Measurements from ENCODE around the gene PTRH2.

The PTRH2 gene

GRCh38 chr17:59719526-59719925, 12.3 kb upstream of the PTRH2 start:
- DNase-seq (ENCODE audit: low read depth in 2 of 2), result no peak

GRCh38 chr17:59716427-59716826, 9.2 kb upstream of the PTRH2 start:
- no peak for DNase-seq (ENCODE audit: low read depth in 2 of 2)

GRCh38 chr17:59714255-59714654, 7.0 kb upstream of the PTRH2 start:
- no peak for DNase-seq (ENCODE audit: low read depth in 2 of 2)

- DNase-seq (ENCODE audit: low read depth in 2 of 2), result no peak
These were observed 5.6 kb upstream of the PTRH2 start for GRCh38 chr17:59712862-59713261.

GRCh38 chr17:59711936-59712335, 4.7 kb upstream of the PTRH2 start:
- no peak for DNase-seq (ENCODE audit: low read depth in 2 of 2)

- DNase-seq (ENCODE audit: low read depth in 2 of 2), result no peak
These were observed 771 bp upstream of the PTRH2 start for GRCh38 chr17:59707971-59708430.

GRCh38 chr17:59702304-59702703, 4.9 kb downstream of the PTRH2 start:
- DNase-seq (ENCODE audit: low read depth in 2 of 2), result no peak

- no peak for DNase-seq (ENCODE audit: low read depth in 2 of 2)
These were observed 7.4 kb downstream of the PTRH2 start for GRCh38 chr17:59699786-59700185.

GRCh38 chr17:59699218-59699617, 8.0 kb downstream of the PTRH2 start:
- DNase-seq (ENCODE audit: low read depth in 2 of 2), result no peak

- DNase-seq (ENCODE audit: low read depth in 2 of 2), result no peak
These were observed 9.1 kb downstream of the PTRH2 start for GRCh38 chr17:59698143-59698542.

- DNase-seq (ENCODE audit: low read depth in 2 of 2), result no peak
These were observed 10.4 kb downstream of the PTRH2 start for GRCh38 chr17:59696682-59697277.

- no peak for DNase-seq (ENCODE audit: low read depth in 2 of 2)
These were observed 11.1 kb downstream of the PTRH2 start for GRCh38 chr17:59695945-59696681.

GRCh38 chr17:59694344-59694743, 12.9 kb downstream of the PTRH2 start:
- DNase-seq (ENCODE audit: low read depth in 2 of 2), result no peak

GRCh38 chr17:59693582-59693981, 13.6 kb downstream of the PTRH2 start:
- DNase-seq (ENCODE audit: low read depth in 2 of 2), result no peak

- DNase-seq (ENCODE audit: low read depth in 2 of 2), result no peak
These were observed 18.7 kb downstream of the PTRH2 start for GRCh38 chr17:59688496-59688895.

GRCh38 chr17:59688008-59688407, 19.2 kb downstream of the PTRH2 start:
- DNase-seq (ENCODE audit: low read depth in 2 of 2), result no peak

GRCh38 chr17:59684967-59685366, 22.3 kb downstream of the PTRH2 start:
- no peak for DNase-seq (ENCODE audit: low read depth in 2 of 2)

- no peak for DNase-seq (ENCODE audit: low read depth in 2 of 2)
These were observed 23.9 kb downstream of the PTRH2 start for GRCh38 chr17:59683283-59683682.

GRCh38 chr17:59680314-59680713, 26.9 kb downstream of the PTRH2 start:
- no peak for DNase-seq (ENCODE audit: low read depth in 2 of 2)

GRCh38 chr17:59678918-59679317, 28.3 kb downstream of the PTRH2 start:
- DNase-seq (ENCODE audit: low read depth in 2 of 2), result no peak

GRCh38 chr17:59676716-59677115, 30.5 kb downstream of the PTRH2 start:
- no peak for DNase-seq (ENCODE audit: low read depth in 2 of 2)

- DNase-seq (ENCODE audit: low read depth in 2 of 2), result no peak
These were observed 32.0 kb downstream of the PTRH2 start for GRCh38 chr17:59675231-59675630.

- no peak for DNase-seq (ENCODE audit: low read depth in 2 of 2)
These were observed 35.8 kb downstream of the PTRH2 start for GRCh38 chr17:59671386-59671785.

- no peak for DNase-seq (ENCODE audit: low read depth in 2 of 2)
These were observed 37.3 kb downstream of the PTRH2 start for GRCh38 chr17:59669944-59670343.
